PC-3 (cell line): ENCODE results near the gene YWHAQ. TPM values are rescaled to one million over a fixed set of nuclear protein-coding genes. Genes with fewer than 3 reads are reported as not detected.

Experiments
- ATAC-seq: fragments of 200-7000 bp; cut with Tn5 transposase; 2 replicates; pipeline ENCODE4 v1.9.1; 2020; ENCODE audit warnings: mild to moderate bottlenecking, moderate library complexity
- Bru-seq: library from RNA; stranded (reverse); fragments of 400-500 nt; gene quantifications from one replicate; lab custom pipeline; 2021; lab: Mats Ljungman, UMichigan
- BruChase-seq, 2 experiments: library from RNA; stranded (reverse); fragments of 400-500 nt; gene quantifications; one replicate each; lab custom pipeline; 2021; lab: Mats Ljungman, UMichigan
- BruUV-seq: library from RNA; stranded (reverse); fragments of 400-500 nt; replicated peaks from 2 replicates; lab custom pipeline; 2021; lab: Mats Ljungman, UMichigan
- CTCF ChIA-PET: fragments of 300-600 bp; sonication (Branson Sonifier 250); formaldehyde crosslinking; loops from one replicate; lab custom pipeline; 2022; ENCODE audit warnings: antibody characterized with exemption; lab: Charles Lee
- POLR2A ChIA-PET: fragments of 300-600 bp; sonication (Branson Sonifier 250); formaldehyde crosslinking; loops from one replicate; lab custom pipeline; 2022; ENCODE audit warnings: antibody characterized with exemption; ENCODE audit not compliant: unreplicated experiment; lab: Charles Lee
- DNase-seq: peaks from one replicate; pipeline ENCODE4 v3.0.0-alpha.2; 2015
- H2AFZ ChIP-seq: fragments of 300-600 bp; sonication (generic); 2 replicates; pipeline ENCODE4 v1.6.0; 2016; ENCODE audit warnings: antibody characterized with exemption, low read length
- H3F3A ChIP-seq: fragments of 300-600 bp; sonication (generic); one replicate; pipeline ENCODE4 v1.6.0; 2017; ENCODE audit warnings: antibody characterized with exemption, low read length, control low read depth, mild to moderate bottlenecking; ENCODE audit not compliant: unreplicated experiment
- H3K27ac ChIP-seq: fragments of 300-600 bp; sonication (generic); 2 replicates; pipeline ENCODE4 v1.5.1; 2016; ENCODE audit warnings: mild to moderate bottlenecking, low read length
- H3K27me3 ChIP-seq: fragments of 300-600 bp; sonication (generic); 2 replicates; pipeline ENCODE4 v1.6.1; 2016; ENCODE audit warnings: low read length, mixed read lengths
- H3K36me3 ChIP-seq: fragments of 300-600 bp; sonication (generic); 2 replicates; pipeline ENCODE4 v1.6.1; 2016; ENCODE audit warnings: low read depth, mixed run types, low read length, mixed read lengths
- H3K4me1 ChIP-seq: fragments of 300-600 bp; sonication (generic); 2 replicates; pipeline ENCODE4 v1.5.1; 2016; ENCODE audit warnings: low read length; ENCODE audit not compliant: insufficient read depth
- H3K4me2 ChIP-seq: fragments of 300-600 bp; sonication (generic); 2 replicates; pipeline ENCODE4 v1.6.0; 2016; ENCODE audit warnings: low read length
- H3K4me3 ChIP-seq: fragments of 300-600 bp; sonication (generic); 2 replicates; pipeline ENCODE4 v1.5.1; 2016; ENCODE audit warnings: mild to moderate bottlenecking, low read length, mixed read lengths
- H3K79me2 ChIP-seq: fragments of 300-600 bp; sonication (generic); 2 replicates; pipeline ENCODE4 v1.6.1; 2017; ENCODE audit warnings: low read length, mixed read lengths
- H3K9ac ChIP-seq: fragments of 300-600 bp; sonication (generic); 2 replicates; pipeline ENCODE4 v1.6.0; 2016; ENCODE audit warnings: mild to moderate bottlenecking, low read length
- H3K9me2 ChIP-seq: fragments of 300-600 bp; sonication (generic); replicated peaks from 2 replicates; pipeline ENCODE4 v1.6.1; 2016; ENCODE audit warnings: mixed run types, low read length, mixed read lengths
- H3K9me3 ChIP-seq: fragments of 300-600 bp; sonication (generic); 2 replicates; pipeline ENCODE4 v1.6.1; 2016; ENCODE audit warnings: low read length, mixed read lengths
- H4K20me1 ChIP-seq: fragments of 300-600 bp; sonication (generic); 2 replicates; pipeline ENCODE4 v1.6.1; 2016; ENCODE audit warnings: low read length, mixed read lengths
- EZH2 ChIP-seq: fragments of 300-600 bp; sonication (generic); IDR thresholded peaks from one replicate; pipeline ENCODE4 v1.6.1; 2017; ENCODE audit warnings: antibody characterized with exemption, mild to moderate bottlenecking, low read length; ENCODE audit not compliant: unreplicated experiment
- EZH2phosphoT487 ChIP-seq: fragments of 300-600 bp; sonication (generic); IDR thresholded peaks from 2 replicates; pipeline ENCODE4 v1.6.1; 2018; ENCODE audit warnings: mild to moderate bottlenecking, antibody characterized with exemption, low read length, borderline replicate concordance
- intact Hi-C: fragments of 100-400 bp; cut with micrococcal nuclease; formaldehyde crosslinking; loops from 2 replicates; pipeline ENCODE4 v1.9.0; 2023
- long read RNA-seq: library from polyadenylated mRNA; unstranded; transcript quantifications from one replicate; pipeline ENCODE4 v2.0.0, GENCODE V29; 2021; ENCODE audit not compliant: unreplicated experiment
- total RNA-seq: library from RNA; depleted of rRNA; stranded (reverse); fragments of >200 nt; gene quantifications from 2 replicates; pipeline ENCODE4 v1.2.3, GENCODE V29; 2014; rRNA removed
- TF ChIP-seq, protein P1 (sequence below): fragments of 300-600 bp; sonication (generic); conservative IDR thresholded peaks from 2 replicates; pipeline ENCODE4 v1.5.1; 2017; ENCODE audit warnings: antibody characterized with exemption, low read depth, mild to moderate bottlenecking, low read length

The YWHAQ gene
- total RNA-seq: 354 and 377 TPM in 2 replicates
- Bru-seq, nascent RNA: percentile 95 among the genes with signal in this experiment
- BruChase-seq, experiment 1, labeled RNA remaining after a 6-hour chase: percentile 93 among the genes with signal in this experiment
- percentile 87 among the genes with signal in this experiment for BruChase-seq, experiment 2, labeled RNA remaining after a 2-hour chase
- long read RNA-seq, transcript YWHAQ-201 (6 exons, 2,208 nt): major isoform, 442 of 627 reads
- long read RNA-seq, transcript YWHAQ-202 (5 exons, 2,216 nt): minor isoform, 122 of 627 reads
- long read RNA-seq, partial matches to known transcripts: 19 of 627 reads
- long read RNA-seq, other reads (novel, unspliced or antisense): 44 of 627 reads

DNA sequence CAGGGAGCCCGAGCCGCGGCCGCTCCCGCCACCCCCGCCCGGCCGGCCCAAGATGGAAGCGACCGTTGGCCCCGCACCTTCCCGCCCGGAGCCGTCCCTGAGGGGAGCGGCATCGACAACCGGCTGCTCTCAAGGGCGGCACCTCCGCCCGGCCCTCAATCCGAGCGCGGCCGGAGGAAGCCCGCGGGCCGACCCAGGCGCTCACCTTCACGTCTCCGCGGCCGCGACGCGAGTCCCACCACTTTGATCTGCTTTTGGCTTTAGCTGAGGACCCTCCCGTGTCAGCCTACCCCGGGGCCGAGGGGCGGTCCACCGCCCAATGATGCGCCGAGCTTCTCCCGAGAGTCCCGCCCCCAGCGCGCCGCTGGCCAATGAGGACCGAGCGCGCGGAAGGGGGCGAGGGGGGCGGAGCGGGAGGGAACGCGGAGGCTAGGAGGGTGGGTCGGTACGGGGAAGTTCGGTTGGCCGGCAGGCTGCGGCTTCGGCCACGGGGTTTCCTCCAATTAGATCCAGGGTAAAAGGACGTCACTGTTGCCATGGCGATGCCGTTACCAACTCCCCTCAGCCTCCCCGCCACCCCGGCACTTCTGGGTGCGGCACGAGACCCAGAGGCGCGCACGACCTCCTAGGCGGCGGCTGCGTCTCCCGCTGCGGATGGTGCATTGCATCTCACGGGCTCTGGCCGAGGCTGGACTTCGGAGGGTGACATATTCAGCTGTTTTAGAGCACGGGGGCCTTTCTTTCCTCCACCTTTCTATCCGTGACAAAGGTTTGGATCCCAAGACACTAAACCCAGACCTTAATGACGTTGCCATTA lies at the start of gene YWHAQ:
YWHAQ (minus strand) TSS at position 262 of the 817 bp plus-strand sequence. CDS start 545 bp downstream, outside the sequence.
- peaks cover 45% of the 10 kb centered on the region for H3K79me2 ChIP-seq
- ATAC-seq: peak; percentile 90
- peak within 1 kb of the TSS; percentile 94 for H3K9ac ChIP-seq
- H3K9me2 ChIP-seq: no peaks in the 10 kb centered on the region
- H3F3A ChIP-seq: no peaks in the 10 kb centered on the region
- ChIA-PET POLR2A (interaction anchor here (0.5 to 3.0 kb wide), 10 partner anchors 18 to 1193 kb away, joined by 3 to 13 read pairs (median 3); partner anchors contain the start of genes ADAM17 and MBOAT2), CTCF (interaction anchor here (0.8 kb wide), 1 partner anchor 31 kb away, joined by 3 read pairs; no protein-coding TSS in a partner anchor)
- TSS peak; percentile 71 for BruUV-seq
- H3K9me3 ChIP-seq: no peaks in the 10 kb centered on the region
- H3K4me1 ChIP-seq: peaks cover 26% of the 10 kb centered on the region
- H3K4me2 ChIP-seq: peak within 1 kb of the TSS; percentile 93
- intact Hi-C loops: loop anchor here (1.0 to 10.0 kb wide), 4 partner anchors 25 to 154 kb away; no protein-coding TSS in a partner anchor
- H3K36me3 ChIP-seq: peaks cover 36% of the 10 kb centered on the region
- no peaks in the 10 kb centered on the region for H3K27me3 ChIP-seq
- H2AFZ ChIP-seq: peak within 1 kb of the TSS; percentile 75
- peaks cover 42% of the 10 kb centered on the region for H4K20me1 ChIP-seq
- DNase-seq: peak; percentile 98
- TF ChIP-seq, protein P1, sequence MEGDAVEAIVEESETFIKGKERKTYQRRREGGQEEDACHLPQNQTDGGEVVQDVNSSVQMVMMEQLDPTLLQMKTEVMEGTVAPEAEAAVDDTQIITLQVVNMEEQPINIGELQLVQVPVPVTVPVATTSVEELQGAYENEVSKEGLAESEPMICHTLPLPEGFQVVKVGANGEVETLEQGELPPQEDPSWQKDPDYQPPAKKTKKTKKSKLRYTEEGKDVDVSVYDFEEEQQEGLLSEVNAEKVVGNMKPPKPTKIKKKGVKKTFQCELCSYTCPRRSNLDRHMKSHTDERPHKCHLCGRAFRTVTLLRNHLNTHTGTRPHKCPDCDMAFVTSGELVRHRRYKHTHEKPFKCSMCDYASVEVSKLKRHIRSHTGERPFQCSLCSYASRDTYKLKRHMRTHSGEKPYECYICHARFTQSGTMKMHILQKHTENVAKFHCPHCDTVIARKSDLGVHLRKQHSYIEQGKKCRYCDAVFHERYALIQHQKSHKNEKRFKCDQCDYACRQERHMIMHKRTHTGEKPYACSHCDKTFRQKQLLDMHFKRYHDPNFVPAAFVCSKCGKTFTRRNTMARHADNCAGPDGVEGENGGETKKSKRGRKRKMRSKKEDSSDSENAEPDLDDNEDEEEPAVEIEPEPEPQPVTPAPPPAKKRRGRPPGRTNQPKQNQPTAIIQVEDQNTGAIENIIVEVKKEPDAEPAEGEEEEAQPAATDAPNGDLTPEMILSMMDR: no peak
- TF ChIP-seq EZH2phosphoT487 (no peak), EZH2 (no peak)
- peak within 1 kb of the TSS; percentile 78 for H3K27ac ChIP-seq
- peak within 1 kb of the TSS; percentile 89 for H3K4me3 ChIP-seq

DNA sequence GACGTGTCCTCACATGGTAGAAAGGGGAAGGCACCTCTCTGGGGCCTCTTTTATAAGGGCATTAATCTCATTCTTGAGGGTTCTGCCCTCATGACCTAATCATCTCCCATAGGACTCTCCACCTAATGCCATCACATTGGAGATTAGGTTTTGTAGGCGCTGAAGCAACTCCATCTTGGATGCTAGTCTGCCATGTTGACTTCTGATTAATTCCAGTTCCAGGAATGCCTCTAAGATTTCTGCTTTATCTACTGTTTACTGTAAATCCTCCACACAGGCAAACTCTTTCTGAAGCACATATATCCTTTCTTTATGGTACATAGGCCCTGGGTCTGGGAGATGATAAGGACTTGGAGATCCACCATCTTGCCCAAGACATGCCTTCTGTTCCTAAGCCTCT lies 49.3 kb upstream of the YWHAQ start:
- Histone ChIP-seq H2AFZ (no peak overlapping the region), H3K9me2 (no peaks in the 10 kb centered on the region), H3K79me2 (no peaks in the 10 kb centered on the region), H3F3A (no peaks in the 10 kb centered on the region), H3K9ac (no peak overlapping the region), H3K9me3 (no peaks in the 10 kb centered on the region), H3K4me2 (no peak overlapping the region), H3K4me1 (peaks cover 12% of the 10 kb centered on the region), H3K4me3 (no peak overlapping the region), H4K20me1 (no peaks in the 10 kb centered on the region), H3K36me3 (no peaks in the 10 kb centered on the region), H3K27ac (no peak overlapping the region), H3K27me3 (no peaks in the 10 kb centered on the region)
- CTCF ChIA-PET: no interaction called here
- no peak for TF ChIP-seq EZH2
- TF ChIP-seq, protein P1: no peak
- no peak for TF ChIP-seq EZH2phosphoT487
- BruUV-seq: no TSS peak
- ATAC-seq (no peak), DNase-seq (no peak)
- POLR2A ChIA-PET: no interaction called here
- intact Hi-C loops: no loop called here
